WTC11 (cell line): ENCODE data around the gene TMC8.

Source experiments
- ATF1 ChIP-seq: sonication (generic); formaldehyde crosslinking; IDR thresholded peaks from 2 replicates; pipeline ENCODE4 v1.8.1; 2023; ENCODE audit warnings: mild to moderate bottlenecking, moderate library complexity, missing genetic modification reagents
- CREB1 ChIP-seq: sonication (generic); formaldehyde crosslinking; IDR thresholded peaks from 2 replicates; pipeline ENCODE4 v1.8.0; 2023; ENCODE audit warnings: mild to moderate bottlenecking, missing genetic modification reagents
- CTCF ChIP-seq: fragments of 200-600 bp; IDR thresholded peaks from 2 replicates; pipeline ENCODE4 v1.8.0; 2022; ENCODE audit warnings: antibody characterized with exemption
- FOXJ3 ChIP-seq: sonication (generic); formaldehyde crosslinking; IDR thresholded peaks from 2 replicates; pipeline ENCODE4 v1.9.0; 2021; ENCODE audit warnings: missing genetic modification reagents, mild to moderate bottlenecking, borderline replicate concordance
- NFATC4 ChIP-seq: fragments of 250-450 bp; sonication (Bioruptor Pico); IDR thresholded peaks from 2 replicates; pipeline ENCODE4 v1.9.0; 2021; ENCODE audit warnings: mild to moderate bottlenecking
- TEAD4 ChIP-seq: sonication (generic); formaldehyde crosslinking; IDR thresholded peaks from 2 replicates; pipeline ENCODE4 v1.8.0; 2022; ENCODE audit warnings: mild to moderate bottlenecking, missing genetic modification reagents

- TF ChIP-seq CTCF (no peak), FOXJ3 (CRISPR knock-in tag) (no peak), TEAD4 (CRISPR knock-in tag) (no peak), CREB1 (CRISPR knock-in tag) (no peak), ATF1 (CRISPR knock-in tag) (no peak), NFATC4 (CRISPR knock-in tag) (no peak)
Observed at GRCh38 chr17:78183916-78184315, 53.3 kb downstream of the TMC8 start.
